ENCODE data around the gene PPARD.

DNA sequence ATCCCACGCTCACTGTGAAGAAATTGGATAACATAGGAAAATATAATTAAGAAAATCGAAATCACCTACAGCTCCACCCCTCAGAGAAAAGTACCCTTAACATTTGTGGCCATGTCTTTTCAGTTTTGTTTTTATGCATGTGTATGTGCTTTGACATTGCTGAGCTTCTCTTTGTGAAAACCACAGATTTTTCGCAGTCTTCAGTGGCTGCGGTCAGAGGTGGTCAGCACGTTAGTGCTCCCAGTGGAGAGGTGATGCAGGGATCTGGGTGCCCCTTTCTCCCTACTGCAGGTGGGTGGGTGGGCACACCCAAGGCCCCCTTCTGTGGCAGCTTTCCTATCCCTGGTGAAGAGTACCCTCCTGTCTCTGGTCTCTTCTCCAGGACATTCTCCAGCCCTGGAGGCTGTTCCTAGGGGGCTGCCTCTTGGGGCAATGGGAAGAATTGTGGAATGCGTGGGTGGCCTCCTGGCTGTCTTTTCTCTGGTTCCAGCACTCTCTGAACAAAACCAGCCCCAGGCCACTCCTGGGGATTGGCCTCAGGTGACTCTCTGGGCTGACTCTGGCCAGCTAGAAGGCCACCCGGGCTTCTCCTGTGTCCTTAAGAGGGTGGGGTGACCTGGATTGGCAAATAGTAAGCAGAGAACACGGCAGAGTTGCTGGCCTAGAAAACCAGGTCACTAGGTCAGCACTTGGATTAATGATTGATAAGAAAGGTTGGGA, 59.9 kb downstream of the PPARD start:
- no peak for TF ChIP-seq EZH2 (IDR thresholded peaks at IDR 0.05)
- TF ChIP-seq POLR2AphosphoS5 (IDR thresholded peaks at IDR 0.05; ENCODE audit: borderline replicate concordance, low read depth, low read length) = no peak
- no peak for TF ChIP-seq FOXP2 (optimal IDR thresholded peaks at IDR 0.05; ENCODE audit: control extremely low read depth, extremely low read length, insufficient read depth)
